HepG2 (cell line): ENCODE data around the gene BTBD7.

ENCODE experiments used
- FOXA1 ChIP-seq, 2 experiments: fragments of 450-650 bp in 1 of 2; sonication (generic) in 1 of 2; formaldehyde crosslinking in 1 of 2; IDR thresholded peaks; 2 replicates each; pipeline versions ENCODE4 v1.4.0 to v1.6.1; 2016 to 2020; ENCODE audit warnings: missing genetic modification reagents in 1 of 2
- HNF4G ChIP-seq, 2 experiments: sonication (generic) in 1 of 2; formaldehyde crosslinking in 1 of 2; IDR thresholded peaks; 2 replicates each; pipeline versions ENCODE4 v1.4.0 to v1.6.1; 2011 to 2020; ENCODE audit warnings: borderline replicate concordance in 2 of 2, low read depth in 2 of 2, mild to moderate bottlenecking in 2 of 2, low read length in 1 of 2, missing genetic modification reagents in 1 of 2, moderate library complexity in 1 of 2
- HNRNPL ChIP-seq: fragments of 200-400 bp; formaldehyde crosslinking; IDR thresholded peaks from 2 replicates; pipeline ENCODE4 v1.6.1; 2017; ENCODE audit warnings: mild to moderate bottlenecking, low read depth, low read length
- POLR2AphosphoS2 ChIP-seq: IDR thresholded peaks from 2 replicates; pipeline ENCODE4 v1.6.1; 2011; ENCODE audit warnings: low read depth, low read length, improper control_type of control experiment
- RFX1 ChIP-seq: fragments of 450-650 bp; IDR thresholded peaks from 2 replicates; pipeline ENCODE4 v1.6.1; 2017
- SYNCRIP ChIP-seq: fragments of 200-400 bp; formaldehyde crosslinking; IDR thresholded peaks from 2 replicates; pipeline ENCODE4 v1.6.1; 2018; ENCODE audit warnings: mild to moderate bottlenecking, low read depth, low read length; ENCODE audit not compliant: insufficient read depth
- ZNF747 ChIP-seq: sonication (generic); formaldehyde crosslinking; IDR thresholded peaks from 2 replicates; pipeline ENCODE4 v1.8.1; 2023; ENCODE audit warnings: missing genetic modification reagents, mild to moderate bottlenecking, borderline replicate concordance
- TF ChIP-seq, protein P1 (sequence below): sonication (generic); formaldehyde crosslinking; IDR thresholded peaks from 2 replicates; pipeline ENCODE4 v1.5.1; 2020; ENCODE audit warnings: mild to moderate bottlenecking, missing genetic modification reagents, borderline replicate concordance

DNA sequence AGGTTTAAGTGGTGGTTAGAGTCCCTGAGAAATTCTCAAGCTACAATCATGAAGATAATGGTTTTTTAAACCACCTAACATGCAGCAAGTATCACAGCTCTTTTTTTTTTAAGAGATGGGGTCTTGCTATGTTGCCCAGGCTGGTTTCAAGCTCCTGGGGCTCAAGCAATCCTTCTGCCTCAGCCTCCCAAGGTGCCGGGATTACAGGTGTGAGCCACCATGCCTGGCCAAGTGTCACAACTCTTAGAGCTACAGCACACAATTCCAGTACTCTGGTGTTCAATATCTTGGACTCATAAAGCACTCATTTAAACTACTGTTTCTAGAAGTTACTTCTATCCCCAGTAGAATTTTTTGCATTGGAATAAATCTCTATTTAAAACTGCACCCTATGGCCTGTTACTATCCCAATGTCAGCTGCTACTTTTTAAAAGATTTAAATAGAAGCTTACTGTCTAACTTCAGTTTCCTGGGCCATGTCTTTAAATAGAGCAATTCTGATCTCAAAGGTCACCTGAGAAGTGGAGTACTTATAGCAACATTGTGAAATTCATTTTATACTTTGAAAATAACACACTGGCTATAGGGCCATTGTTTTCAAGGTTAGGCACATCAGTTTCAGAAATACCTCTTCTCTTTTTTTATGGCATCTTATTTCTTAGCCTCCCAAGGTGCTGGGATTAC lies 137.4 kb downstream of the BTBD7 start:
- TF ChIP-seq POLR2AphosphoS2 (no peak), RFX1 (no peak), FOXA1 (IDR thresholded peaks at IDR 0.05) (no peak), FOXA1 (CRISPR knock-in tag; IDR thresholded peaks at IDR 0.05) (no peak), HNF4G (IDR thresholded peaks at IDR 0.05; ENCODE audit: borderline replicate concordance, low read depth, low read length) (no peak), HNF4G (CRISPR knock-in tag; IDR thresholded peaks at IDR 0.05; ENCODE audit: borderline replicate concordance, low read depth) (no peak), ZNF747 (CRISPR knock-in tag) (no peak), SYNCRIP (no peak), HNRNPL (no peak)
- TF ChIP-seq, protein P1, sequence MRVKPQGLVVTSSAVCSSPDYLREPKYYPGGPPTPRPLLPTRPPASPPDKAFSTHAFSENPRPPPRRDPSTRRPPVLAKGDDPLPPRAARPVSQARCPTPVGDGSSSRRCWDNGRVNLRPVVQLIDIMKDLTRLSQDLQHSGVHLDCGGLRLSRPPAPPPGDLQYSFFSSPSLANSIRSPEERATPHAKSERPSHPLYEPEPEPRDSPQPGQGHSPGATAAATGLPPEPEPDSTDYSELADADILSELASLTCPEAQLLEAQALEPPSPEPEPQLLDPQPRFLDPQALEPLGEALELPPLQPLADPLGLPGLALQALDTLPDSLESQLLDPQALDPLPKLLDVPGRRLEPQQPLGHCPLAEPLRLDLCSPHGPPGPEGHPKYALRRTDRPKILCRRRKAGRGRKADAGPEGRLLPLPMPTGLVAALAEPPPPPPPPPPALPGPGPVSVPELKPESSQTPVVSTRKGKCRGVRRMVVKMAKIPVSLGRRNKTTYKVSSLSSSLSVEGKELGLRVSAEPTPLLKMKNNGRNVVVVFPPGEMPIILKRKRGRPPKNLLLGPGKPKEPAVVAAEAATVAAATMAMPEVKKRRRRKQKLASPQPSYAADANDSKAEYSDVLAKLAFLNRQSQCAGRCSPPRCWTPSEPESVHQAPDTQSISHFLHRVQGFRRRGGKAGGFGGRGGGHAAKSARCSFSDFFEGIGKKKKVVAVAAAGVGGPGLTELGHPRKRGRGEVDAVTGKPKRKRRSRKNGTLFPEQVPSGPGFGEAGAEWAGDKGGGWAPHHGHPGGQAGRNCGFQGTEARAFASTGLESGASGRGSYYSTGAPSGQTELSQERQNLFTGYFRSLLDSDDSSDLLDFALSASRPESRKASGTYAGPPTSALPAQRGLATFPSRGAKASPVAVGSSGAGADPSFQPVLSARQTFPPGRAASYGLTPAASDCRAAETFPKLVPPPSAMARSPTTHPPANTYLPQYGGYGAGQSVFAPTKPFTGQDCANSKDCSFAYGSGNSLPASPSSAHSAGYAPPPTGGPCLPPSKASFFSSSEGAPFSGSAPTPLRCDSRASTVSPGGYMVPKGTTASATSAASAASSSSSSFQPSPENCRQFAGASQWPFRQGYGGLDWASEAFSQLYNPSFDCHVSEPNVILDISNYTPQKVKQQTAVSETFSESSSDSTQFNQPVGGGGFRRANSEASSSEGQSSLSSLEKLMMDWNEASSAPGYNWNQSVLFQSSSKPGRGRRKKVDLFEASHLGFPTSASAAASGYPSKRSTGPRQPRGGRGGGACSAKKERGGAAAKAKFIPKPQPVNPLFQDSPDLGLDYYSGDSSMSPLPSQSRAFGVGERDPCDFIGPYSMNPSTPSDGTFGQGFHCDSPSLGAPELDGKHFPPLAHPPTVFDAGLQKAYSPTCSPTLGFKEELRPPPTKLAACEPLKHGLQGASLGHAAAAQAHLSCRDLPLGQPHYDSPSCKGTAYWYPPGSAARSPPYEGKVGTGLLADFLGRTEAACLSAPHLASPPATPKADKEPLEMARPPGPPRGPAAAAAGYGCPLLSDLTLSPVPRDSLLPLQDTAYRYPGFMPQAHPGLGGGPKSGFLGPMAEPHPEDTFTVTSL (CRISPR knock-in tag), result no peak
